B cell (primary cell): ENCODE data around the gene GTPBP6. TPM values are rescaled to one million over a fixed set of nuclear protein-coding genes. Genes with fewer than 3 reads are reported as not detected.
"Not testable (repeated sequence)": the region's sequence is repeated elsewhere in the genome, so short reads cannot be mapped to it uniquely, and the experiment has no call there.

Experiments used
- ATAC-seq: fragments of 200-7000 bp; cut with Tn5 transposase; one replicate; pipeline ENCODE4 v1.10.0; 2021; ENCODE audit warnings: low read depth, mild to moderate bottlenecking, moderate number of reproducible peaks, moderate library complexity
- CTCF ChIA-PET: fragments of 350-600 bp; sonication (Branson Sonifier 250); formaldehyde crosslinking; loops from one replicate; lab custom pipeline; 2021; ENCODE audit warnings: antibody characterized with exemption, inconsistent platforms; lab: Charles Lee
- POLR2A ChIA-PET: fragments of 350-600 bp; sonication (Branson Sonifier 250); formaldehyde crosslinking; loops from one replicate; lab custom pipeline; 2021; ENCODE audit warnings: antibody characterized with exemption; lab: Charles Lee
- DNase-seq: peaks from one replicate; pipeline ENCODE4 v3.0.0; 2013
- H2AFZ ChIP-seq: 2 replicates; pipeline ENCODE4 v1.6.1; 2012; ENCODE audit warnings: mild to moderate bottlenecking, low read depth, low read length; ENCODE audit not compliant: insufficient read depth, poor library complexity, severe bottlenecking
- H3K27ac ChIP-seq, 2 donors: 1 replicate in 1 of 2; 2 replicates in 1 of 2; pipeline ENCODE4 v1.5.1; 2012 to 2013; ENCODE audit warnings: low read length in 2 of 2, mild to moderate bottlenecking in 2 of 2, moderate library complexity in 1 of 2
- H3K27me3 ChIP-seq, 4 experiments: fragments of 200-600 bp in 1 of 4; sonication (generic) in 1 of 4; replicated peaks in 1 of 4; 1 replicate in 2 of 4; 2 replicates in 2 of 4; pipeline versions ENCODE4 v1.6.1 to v1.7.0; 2013 to 2016; ENCODE audit warnings: low read length in 3 of 4, mild to moderate bottlenecking in 2 of 4, mixed read lengths in 1 of 4, moderate library complexity in 1 of 4; ENCODE audit not compliant: insufficient read depth in 4 of 4, control insufficient read depth in 3 of 4; ENCODE audit errors: control extremely low read depth in 1 of 4
- H3K36me3 ChIP-seq, 2 experiments: replicated peaks in 1 of 2; 1 replicate in 1 of 2; 2 replicates in 1 of 2; pipeline versions ENCODE4 v1.6.1 to v1.7.1; 2013; ENCODE audit warnings: low read length in 1 of 2; ENCODE audit not compliant: insufficient read depth in 2 of 2, control insufficient read depth in 1 of 2; ENCODE audit errors: control extremely low read depth in 1 of 2, extremely low read depth in 1 of 2
- H3K4me1 ChIP-seq, 2 donors: fragments of 200-600 bp in 1 of 2; sonication (generic) in 1 of 2; 1 replicate in 1 of 2; 2 replicates in 1 of 2; pipeline versions ENCODE4 v1.5.1 to v1.6.1; 2013 to 2017; ENCODE audit warnings: low read length in 2 of 2; ENCODE audit not compliant: control insufficient read depth in 2 of 2, insufficient read depth in 2 of 2
- H3K4me2 ChIP-seq: replicated peaks from 2 replicates; pipeline ENCODE3; 2012; ENCODE audit warnings: mild to moderate bottlenecking, low read depth, low read length; ENCODE audit not compliant: poor library complexity, severe bottlenecking
- H3K4me3 ChIP-seq, 5 experiments: fragments of 200-600 bp in 1 of 5; sonication (generic) in 1 of 5; 1 replicate in 3 of 5; 2 replicates in 2 of 5; pipeline versions ENCODE4 v1.5.1 to v1.7.0; 2011 to 2016; ENCODE audit warnings: low read length in 4 of 5, mild to moderate bottlenecking in 4 of 5, low read depth in 2 of 5, control low read depth in 1 of 5, moderate library complexity in 1 of 5; ENCODE audit not compliant: insufficient read depth in 1 of 5; ENCODE audit errors: control extremely low read depth in 1 of 5, extremely low read depth in 1 of 5
- H3K79me2 ChIP-seq: fragments of 200-600 bp; sonication (generic); one replicate; pipeline ENCODE4 v1.6.0; 2016; ENCODE audit warnings: low read length; ENCODE audit not compliant: control insufficient read depth, insufficient read depth
- H3K9ac ChIP-seq: fragments of 200-600 bp; sonication (generic); 2 replicates; pipeline ENCODE4 v1.6.1; 2017; ENCODE audit warnings: mild to moderate bottlenecking, low read length, moderate library complexity
- H3K9me3 ChIP-seq, 3 donors: one replicate each; pipeline versions ENCODE4 v1.6.1 to v1.7.1; 2013; ENCODE audit warnings: low read length in 2 of 3; ENCODE audit not compliant: control insufficient read depth in 2 of 3, insufficient read depth in 1 of 3; ENCODE audit errors: control extremely low read depth in 1 of 3
- H4K20me1 ChIP-seq: 2 replicates; pipeline ENCODE4 v1.6.0; 2012; ENCODE audit warnings: mild to moderate bottlenecking, low read length; ENCODE audit not compliant: insufficient read depth, control insufficient read depth, poor library complexity, severe bottlenecking
- H3K27ac Mint-ChIP-seq: one replicate; pipeline ENCODE4 v1.8.0; 2021; ENCODE audit warnings: mixed read lengths
- H3K27me3 Mint-ChIP-seq: one replicate; pipeline ENCODE4 v1.8.0; 2021; ENCODE audit warnings: mixed read lengths
- H3K4me1 Mint-ChIP-seq: one replicate; pipeline ENCODE4 v1.8.0; 2021; ENCODE audit warnings: mixed read lengths
- H3K4me3 Mint-ChIP-seq: one replicate; pipeline ENCODE4 v1.8.0; 2021; ENCODE audit warnings: mixed read lengths
- H3K9me3 Mint-ChIP-seq: one replicate; pipeline ENCODE4 v1.8.0; 2022; ENCODE audit warnings: mixed read lengths; ENCODE audit not compliant: insufficient read depth
- CTCF ChIP-seq: fragments of 200-600 bp; IDR thresholded peaks from one replicate; pipeline ENCODE4 v1.8.0; 2022; ENCODE audit warnings: antibody characterized with exemption, mild to moderate bottlenecking
- EZH2 ChIP-seq: IDR thresholded peaks from 2 replicates; pipeline ENCODE4 v1.6.1; 2012; ENCODE audit warnings: borderline replicate concordance, low read depth, mild to moderate bottlenecking, moderate library complexity, low read length; ENCODE audit not compliant: insufficient read depth, poor library complexity, severe bottlenecking
- WGBS: methylation state at CpG from one replicate; pipeline ENCODE4 v1.1.5; 2013; ENCODE audit warnings: missing lambda C conversion rate; ENCODE audit not compliant: insufficient coverage; 5-methylcytosine and 5-hydroxymethylcytosine counted together
- intact Hi-C: fragments of 100-400 bp; cut with micrococcal nuclease; formaldehyde crosslinking; loops from one replicate; pipeline ENCODE4 v1.10.0; 2022
- polyA plus RNA-seq: library from polyadenylated mRNA; depleted of rRNA; stranded (reverse); fragments of >200 nt; gene quantifications from 2 replicates; pipeline ENCODE4 v1.2.3, GENCODE V29; 2012
- total RNA-seq, 2 donors: library from RNA; stranded (reverse); fragments of 120-200 nt in 1 of 2; gene quantifications; 1 replicate in 1 of 2; 2 replicates in 1 of 2; pipeline versions ENCODE4 v1.2.3 to v1.2.4, GENCODE V29; 2013 to 2022

Gene GTPBP6
- total and polyA plus RNA-seq, 2 donors (not counting 1 experiment from before 2014, with no cell fraction given): 72.9 to 82.9 TPM

- Mint-ChIP-seq H3K27ac (peak within 1 kb of the TSS; percentile 67), H3K4me1 (peaks cover 29% of the 10 kb centered on the region), H3K27me3 (no peaks in the 10 kb centered on the region), H3K4me3 (peak within 1 kb of the TSS; percentile 80), H3K9me3 (no peaks in the 10 kb centered on the region)
- Histone ChIP-seq H3K27ac (no peak within 1 kb of the TSS), H3K9me3 (no peaks in the 10 kb centered on the region), H3K9ac (no peak within 1 kb of the TSS), H3K36me3 (peaks cover 2 to 4% of the 10 kb centered on the region in 2 experiments), H4K20me1 (no peaks in the 10 kb centered on the region), H2AFZ (peak within 1 kb of the TSS; percentile 46), H3K4me2 (no peak within 1 kb of the TSS), H3K79me2 (no peaks in the 10 kb centered on the region), H3K4me3 (no peak within 1 kb of the TSS), H3K27me3 (peaks cover 0 to 10% (median 0%) of the 10 kb centered on the region in 4 experiments), H3K4me1 (peaks cover 7 to 14% of the 10 kb centered on the region in 2 donors)
- CTCF ChIA-PET: no interaction called here
- TF ChIP-seq EZH2 (no peak), CTCF (no peak)
- ATAC-seq (no peak), DNase-seq (no peak)
- 81% methylated on average over 15 of the region's 25 CpGs for WGBS
- intact Hi-C loops: no loop called here
- POLR2A ChIA-PET: no interaction called here
Observed at GRCh38 chrX:281166-281999, 37.2 kb downstream of the GTPBP6 start, which contains the start of gene PLCXD1. PLCXD1 (plus strand) TSS chrX:281381; CDS start chrX:284188, 2,807 bp downstream.

- H3K27me3 Mint-ChIP-seq, DNase-seq, H3K9me3 ChIP-seq, H3K36me3 ChIP-seq, H2AFZ ChIP-seq, H3K4me3 ChIP-seq, ATAC-seq, H3K4me2 ChIP-seq, H4K20me1 ChIP-seq, H3K4me3 Mint-ChIP-seq, CTCF ChIA-PET, H3K9ac ChIP-seq, H3K27ac Mint-ChIP-seq, H3K9me3 Mint-ChIP-seq, intact Hi-C loops, H3K79me2 ChIP-seq, POLR2A ChIA-PET, H3K27ac ChIP-seq: not testable (repeated sequence)
- Histone ChIP-seq H3K4me1 (peaks cover 13 to 21% of the 10 kb centered on the region in 2 donors), H3K27me3 (peaks cover 0 to 17% (median 0%) of the 10 kb centered on the region in 4 experiments)
- H3K4me1 Mint-ChIP-seq: peaks cover 33% of the 10 kb centered on the region
- WGBS: no CpG with 5 or more reads among the region's 24 CpGs
Observed at GRCh38 chrX:280722-281121, 37.9 kb downstream of the GTPBP6 start.

- H3K9me3 Mint-ChIP-seq, H4K20me1 ChIP-seq, H3K36me3 ChIP-seq, CTCF ChIA-PET, H3K9me3 ChIP-seq, H3K4me3 ChIP-seq, DNase-seq, H3K4me2 ChIP-seq, POLR2A ChIA-PET, H2AFZ ChIP-seq, intact Hi-C loops, H3K27ac Mint-ChIP-seq, H3K9ac ChIP-seq, H3K27ac ChIP-seq, H3K79me2 ChIP-seq, ATAC-seq, H3K27me3 Mint-ChIP-seq: not testable (repeated sequence)
- peak overlapping the region; percentile 53 for H3K4me3 Mint-ChIP-seq
- H3K4me1 ChIP-seq: peaks cover 19 to 28% of the 10 kb centered on the region in 2 donors
- H3K27me3 ChIP-seq: peaks cover 0 to 22% (median 0%) of the 10 kb centered on the region in 4 experiments
- H3K4me1 Mint-ChIP-seq: peaks cover 36% of the 10 kb centered on the region
- WGBS: 82% methylated on average over 26 of the region's 45 CpGs
Observed at GRCh38 chrX:279757-280604, 38.6 kb downstream of the GTPBP6 start.
